ENCODE results near the gene PRELID3B. TPM values are rescaled to one million over a fixed set of nuclear protein-coding genes. Genes with fewer than 3 reads are reported as not detected.

The PRELID3B gene
- total and polyA plus RNA-seq, 2 of the 13 experiments (the other 11 are each of a cell fraction or from before 2014, with no cell fraction given), result 23.3 to 42.6 TPM

GRCh38 chr20:59013031-59013951 is 29.3 kb downstream of the PRELID3B start (continued):
- TF ChIP-seq MTA1 (CRISPR knock-in tag; IDR thresholded peaks at IDR 0.05; ENCODE audit: borderline replicate concordance), result no peak
- TF ChIP-seq, protein P1, sequence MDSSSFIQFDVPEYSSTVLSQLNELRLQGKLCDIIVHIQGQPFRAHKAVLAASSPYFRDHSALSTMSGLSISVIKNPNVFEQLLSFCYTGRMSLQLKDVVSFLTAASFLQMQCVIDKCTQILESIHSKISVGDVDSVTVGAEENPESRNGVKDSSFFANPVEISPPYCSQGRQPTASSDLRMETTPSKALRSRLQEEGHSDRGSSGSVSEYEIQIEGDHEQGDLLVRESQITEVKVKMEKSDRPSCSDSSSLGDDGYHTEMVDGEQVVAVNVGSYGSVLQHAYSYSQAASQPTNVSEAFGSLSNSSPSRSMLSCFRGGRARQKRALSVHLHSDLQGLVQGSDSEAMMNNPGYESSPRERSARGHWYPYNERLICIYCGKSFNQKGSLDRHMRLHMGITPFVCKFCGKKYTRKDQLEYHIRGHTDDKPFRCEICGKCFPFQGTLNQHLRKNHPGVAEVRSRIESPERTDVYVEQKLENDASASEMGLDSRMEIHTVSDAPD (CRISPR knock-in tag; IDR thresholded peaks at IDR 0.05), result no peak
- no peak for TF ChIP-seq CBX5 (CRISPR knock-in tag; IDR thresholded peaks at IDR 0.05; ENCODE audit: borderline replicate concordance)
- TF ChIP-seq ELF3 (CRISPR knock-in tag; IDR thresholded peaks at IDR 0.05), result no peak
- no peak for TF ChIP-seq ZNF3 (CRISPR knock-in tag; IDR thresholded peaks at IDR 0.05)
- no peak for TF ChIP-seq AGO2 (optimal IDR thresholded peaks at IDR 0.05; ENCODE audit: low read depth, low read length)
- 0 out of 2 replicates have a peak, but pooled peaks have one; percentile 19 for TF ChIP-seq UBTF (CRISPR knock-in tag; IDR thresholded peaks at IDR 0.05)
- TF ChIP-seq GZF1 (CRISPR knock-in tag; IDR thresholded peaks at IDR 0.05), result no peak
- TF ChIP-seq FOXK2 (IDR thresholded peaks at IDR 0.05), result no peak
- TF ChIP-seq, protein P2, sequence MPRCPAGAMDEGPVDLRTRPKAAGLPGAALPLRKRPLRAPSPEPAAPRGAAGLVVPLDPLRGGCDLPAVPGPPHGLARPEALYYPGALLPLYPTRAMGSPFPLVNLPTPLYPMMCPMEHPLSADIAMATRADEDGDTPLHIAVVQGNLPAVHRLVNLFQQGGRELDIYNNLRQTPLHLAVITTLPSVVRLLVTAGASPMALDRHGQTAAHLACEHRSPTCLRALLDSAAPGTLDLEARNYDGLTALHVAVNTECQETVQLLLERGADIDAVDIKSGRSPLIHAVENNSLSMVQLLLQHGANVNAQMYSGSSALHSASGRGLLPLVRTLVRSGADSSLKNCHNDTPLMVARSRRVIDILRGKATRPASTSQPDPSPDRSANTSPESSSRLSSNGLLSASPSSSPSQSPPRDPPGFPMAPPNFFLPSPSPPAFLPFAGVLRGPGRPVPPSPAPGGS (CRISPR knock-in tag; IDR thresholded peaks at IDR 0.05), result no peak
- TF ChIP-seq ZNF136 (CRISPR knock-in tag; IDR thresholded peaks at IDR 0.05; ENCODE audit: low read depth), result peak; percentile 10; the same call in 1 of the 2 replicates
- no peak for TF ChIP-seq ZNF792 (CRISPR knock-in tag; IDR thresholded peaks at IDR 0.05)
- TF ChIP-seq PHF20 (CRISPR knock-in tag; IDR thresholded peaks at IDR 0.05), result 0 out of 2 replicates have a peak, but pooled peaks have one; percentile 44
- peak; percentile 41; the same call in 1 of the 2 replicates for TF ChIP-seq RBFOX2 (IDR thresholded peaks at IDR 0.05; ENCODE audit: low read depth, low read length)
- no peak for TF ChIP-seq ZNF282 (IDR thresholded peaks at IDR 0.05; ENCODE audit: partially characterized antibody)
- TF ChIP-seq HNRNPL (IDR thresholded peaks at IDR 0.05; ENCODE audit: low read depth, low read length), result 0 out of 2 replicates have a peak, but pooled peaks have one; percentile 10
- TF ChIP-seq ZNF256 (CRISPR knock-in tag; conservative IDR thresholded peaks at IDR 0.05), result 0 out of 2 replicates have a peak, but pooled peaks have one; percentile 20

Measured in HepG2 (cell line).